ENCODE data around the gene ANTXRL.

The ANTXRL gene

GRCh38 chr10:46282842-46283574 is 3.8 kb upstream of the ANTXRL start:
- no peak overlapping the region for H3K27ac Mint-ChIP-seq
- DNase-seq (peak; percentile 61), ATAC-seq (peak; percentile 63)
- peaks cover 22% of the 10 kb centered on the region for H3K4me1 Mint-ChIP-seq
- peaks cover 20% of the 10 kb centered on the region for H3K27me3 Mint-ChIP-seq
- no peaks in the 10 kb centered on the region for H3K9me3 Mint-ChIP-seq
- peak overlapping the region; percentile 77 for H3K4me3 Mint-ChIP-seq
- H3K36me3 Mint-ChIP-seq (ENCODE audit: low read depth), result no peaks in the 10 kb centered on the region

DNA sequence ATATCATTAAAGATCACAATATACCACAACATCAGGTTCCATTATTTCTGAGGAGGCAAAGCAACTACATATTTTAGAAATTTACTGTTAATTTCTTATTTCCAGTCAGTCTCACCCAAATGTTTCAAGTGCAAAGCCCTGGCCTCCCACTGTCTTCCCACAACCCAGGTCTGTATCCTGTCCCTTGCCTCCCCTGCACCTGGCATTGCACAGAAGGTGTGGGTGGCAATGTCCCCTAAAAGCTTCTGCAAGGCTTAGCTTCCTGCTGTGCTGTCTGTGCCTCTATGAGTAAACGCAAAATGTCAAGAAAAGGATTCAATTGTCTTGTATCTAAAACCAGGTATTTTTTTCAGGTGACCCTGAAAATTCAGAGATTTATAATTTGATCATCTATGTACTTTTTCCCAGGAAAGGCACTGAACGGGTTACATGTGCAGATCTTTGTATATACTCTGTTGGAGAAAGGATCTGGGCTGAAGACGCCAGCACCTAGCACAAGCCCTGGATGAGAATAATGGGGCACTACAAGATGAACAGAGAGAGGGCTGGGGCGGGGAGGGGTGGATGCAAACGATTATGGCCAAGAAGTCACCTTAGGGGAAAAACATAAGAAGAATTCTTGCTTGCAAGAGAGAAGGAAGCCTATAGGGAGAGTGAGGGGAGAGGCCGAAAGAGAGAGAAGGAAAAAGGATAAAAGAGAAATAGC is 3.1 kb upstream of the ANTXRL start:
- H3K4me1 Mint-ChIP-seq, result peaks cover 22% of the 10 kb centered on the region

DNA sequence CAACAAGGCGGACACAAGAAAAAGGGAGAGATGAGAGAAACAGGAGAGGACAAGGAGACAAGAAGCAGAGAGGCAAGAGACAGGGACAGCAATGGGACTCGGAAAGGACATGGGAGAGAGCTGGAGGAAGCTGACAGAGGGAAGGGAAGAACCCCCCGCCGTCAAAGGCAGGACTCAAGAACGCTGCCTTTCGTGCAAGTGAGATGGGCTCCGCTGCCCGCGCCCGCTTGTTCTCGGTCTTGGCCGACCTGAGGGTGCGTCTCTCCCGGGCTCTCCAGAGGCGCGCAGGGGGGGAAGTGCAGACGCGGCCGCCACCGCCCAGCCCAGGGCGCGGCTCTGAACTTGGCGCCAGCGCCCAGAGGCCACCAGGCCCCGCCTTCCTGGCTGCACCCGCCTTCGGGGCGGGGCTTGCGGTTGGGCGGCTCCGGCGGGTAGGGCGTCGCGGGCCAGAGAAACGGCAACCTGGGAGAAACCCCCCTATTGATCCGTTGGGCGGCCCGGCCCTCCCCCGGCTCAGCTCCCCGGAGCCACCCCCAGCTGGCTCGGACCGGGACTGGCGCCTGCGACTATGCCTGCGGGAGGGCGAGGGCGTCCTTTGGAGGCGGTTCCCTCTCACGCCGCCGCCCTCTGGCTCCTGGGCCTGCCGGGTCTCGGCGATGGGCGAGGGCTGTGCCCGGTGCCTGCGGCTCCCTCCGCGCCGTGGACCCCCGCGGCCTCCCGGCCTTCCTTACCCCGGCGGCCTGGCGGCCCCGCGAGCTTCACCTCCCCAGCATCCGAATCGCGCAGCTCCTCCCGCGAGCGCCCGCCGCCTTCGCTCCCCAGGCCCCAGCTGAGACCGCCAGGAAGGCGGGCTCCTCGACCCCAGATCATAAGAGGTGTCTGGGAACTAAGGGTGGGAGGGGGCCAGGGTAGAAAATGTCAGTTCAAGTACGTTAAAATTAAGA is 2.2 kb upstream of the ANTXRL start:
- H3K4me1 Mint-ChIP-seq, result peaks cover 22% of the 10 kb centered on the region
- DNase-seq (peak; percentile 91), ATAC-seq (peak; percentile 92)
- peak overlapping the region; percentile 77 for H3K4me3 Mint-ChIP-seq
- no peaks in the 10 kb centered on the region for H3K9me3 Mint-ChIP-seq
- H3K36me3 Mint-ChIP-seq (ENCODE audit: low read depth), result no peaks in the 10 kb centered on the region
- peak overlapping the region; percentile 14 for H3K27ac Mint-ChIP-seq
- H3K27me3 Mint-ChIP-seq, result peaks cover 20% of the 10 kb centered on the region

More for the DNA sequence above, 3.1 kb upstream of the ANTXRL start:
- ATAC-seq, result no peak
- Mint-ChIP-seq H3K27ac (peak overlapping the region; percentile 14), H3K4me3 (peak overlapping the region; percentile 77), H3K9me3 (no peaks in the 10 kb centered on the region), H3K36me3 (ENCODE audit: low read depth) (no peaks in the 10 kb centered on the region), H3K27me3 (peaks cover 20% of the 10 kb centered on the region)
- DNase-seq, result no peak

GRCh38 chr10:46285300-46285699 is 1.5 kb upstream of the ANTXRL start:
- Mint-ChIP-seq H3K4me1 (peaks cover 22% of the 10 kb centered on the region), H3K27ac (no peak overlapping the region), H3K4me3 (peak overlapping the region; percentile 77), H3K9me3 (no peaks in the 10 kb centered on the region), H3K36me3 (ENCODE audit: low read depth) (no peaks in the 10 kb centered on the region), H3K27me3 (peaks cover 20% of the 10 kb centered on the region)
- no peak for ATAC-seq
- DNase-seq, result no peak

- H3K9me3 Mint-ChIP-seq, result no peaks in the 10 kb centered on the region
- no peak for ATAC-seq
Measured at GRCh38 chr10:46285966-46286620, 704 bp upstream of the ANTXRL start.

DNA sequence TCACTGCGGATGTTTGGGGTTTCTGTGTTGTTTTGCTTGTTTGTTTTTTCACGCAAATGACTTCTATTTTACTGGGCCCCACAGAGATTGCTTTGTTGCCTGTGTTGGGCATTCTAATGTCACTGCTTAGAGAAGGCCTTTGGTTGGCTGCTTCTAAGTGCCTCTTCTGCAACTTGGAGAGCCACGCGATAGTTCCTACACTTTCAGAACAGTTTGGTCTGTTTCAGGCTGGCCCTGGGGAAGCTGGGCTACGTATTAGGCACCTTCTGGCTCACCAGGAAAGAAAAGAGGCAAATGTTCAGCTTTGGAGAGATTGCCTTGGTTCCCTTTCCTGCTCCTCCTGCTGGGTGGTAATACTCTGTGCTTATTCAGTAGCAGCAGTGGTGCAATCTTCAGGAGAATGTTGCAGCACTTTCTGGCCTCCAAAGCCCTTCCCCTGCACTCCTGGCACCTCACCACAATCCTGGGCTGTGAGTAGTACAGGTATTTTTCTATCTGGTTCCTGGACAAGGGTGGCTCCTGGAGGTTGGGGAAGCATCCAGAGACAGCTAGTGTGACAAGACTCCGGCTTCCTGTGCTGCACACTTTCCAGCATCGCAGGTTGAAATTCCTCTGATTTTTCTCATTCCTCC is 1.2 kb downstream of the ANTXRL start:
- DNase-seq (no peak), ATAC-seq (no peak)
- H3K27ac Mint-ChIP-seq, result no peak overlapping the region
- H3K9me3 Mint-ChIP-seq, result no peaks in the 10 kb centered on the region
- H3K4me1 Mint-ChIP-seq, result peaks cover 15% of the 10 kb centered on the region
- H3K36me3 Mint-ChIP-seq (ENCODE audit: low read depth), result no peaks in the 10 kb centered on the region
- peaks cover 12% of the 10 kb centered on the region for H3K27me3 Mint-ChIP-seq
- no peak overlapping the region for H3K4me3 Mint-ChIP-seq

More at GRCh38 chr10:46285966-46286620, 704 bp upstream of the ANTXRL start:
- no peak for DNase-seq
- Mint-ChIP-seq H3K27ac (no peak overlapping the region), H3K27me3 (peaks cover 20% of the 10 kb centered on the region), H3K4me1 (peaks cover 22% of the 10 kb centered on the region), H3K4me3 (no peak overlapping the region), H3K36me3 (ENCODE audit: low read depth) (no peaks in the 10 kb centered on the region)

DNA sequence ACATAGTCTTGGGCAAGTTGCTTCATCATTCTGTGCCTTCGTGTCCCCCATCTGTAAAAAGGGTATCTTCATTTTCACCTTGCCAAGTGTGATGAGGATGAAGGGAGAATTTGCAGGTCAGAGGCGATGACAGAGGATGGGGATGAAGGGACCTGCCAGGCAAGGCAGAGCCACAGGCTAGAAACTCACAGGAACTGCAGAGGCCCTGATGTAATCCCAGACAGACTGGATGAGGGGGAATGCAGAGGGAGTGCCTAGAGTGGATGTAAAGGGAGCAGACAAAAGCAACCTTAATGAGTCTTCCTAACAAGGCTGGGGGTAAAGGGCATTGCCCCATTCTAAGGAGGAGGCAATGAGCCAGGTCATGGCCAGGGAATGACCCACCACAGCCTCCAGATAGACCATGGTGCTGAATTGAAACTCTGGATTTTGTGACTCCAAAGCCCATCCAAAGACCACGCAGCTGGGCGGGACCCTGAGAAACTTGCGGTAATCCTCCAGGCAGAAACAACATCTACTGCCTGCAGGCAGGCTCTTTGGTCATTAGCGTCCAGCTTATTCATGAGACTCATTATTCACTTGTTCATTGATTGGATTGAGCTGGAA is 1.9 kb downstream of the ANTXRL start:
- DNase-seq (no peak), ATAC-seq (no peak)
- Mint-ChIP-seq H3K4me1 (peaks cover 8% of the 10 kb centered on the region), H3K4me3 (no peak overlapping the region), H3K36me3 (ENCODE audit: low read depth) (no peaks in the 10 kb centered on the region), H3K27me3 (peaks cover 5% of the 10 kb centered on the region), H3K9me3 (no peaks in the 10 kb centered on the region), H3K27ac (no peak overlapping the region)

DNA sequence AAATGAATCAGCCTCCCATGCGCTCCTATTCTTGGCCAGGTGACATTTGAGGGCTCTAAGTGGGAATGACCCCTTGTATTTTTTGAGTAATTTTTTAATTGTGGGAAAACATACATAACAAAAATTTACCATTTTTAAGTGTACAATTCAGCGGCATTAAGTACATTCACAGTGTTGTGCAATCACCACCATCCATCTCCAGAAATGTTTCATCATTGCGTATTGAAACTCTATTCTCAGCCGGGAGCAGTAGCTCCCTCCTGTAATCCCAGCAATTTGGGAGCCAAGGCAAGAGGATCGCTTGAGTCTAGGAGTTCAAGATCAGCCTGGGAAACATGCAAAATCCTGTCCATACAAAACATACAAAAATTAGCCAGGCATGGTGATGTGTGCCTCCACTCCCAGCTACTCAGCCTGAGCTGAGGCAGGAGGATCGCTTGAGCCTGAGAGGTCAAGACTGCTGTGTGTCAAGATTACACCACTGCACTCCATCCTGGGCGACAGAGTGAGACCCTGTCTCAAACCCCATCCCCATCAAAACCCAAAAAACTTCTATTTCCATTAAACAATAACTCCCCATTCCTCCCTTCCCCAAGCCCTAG is 2.5 kb downstream of the ANTXRL start:
- no peaks in the 10 kb centered on the region for H3K36me3 Mint-ChIP-seq (ENCODE audit: low read depth)
- peaks cover 3% of the 10 kb centered on the region for H3K27me3 Mint-ChIP-seq
- no peak overlapping the region for H3K4me3 Mint-ChIP-seq
- DNase-seq (no peak), ATAC-seq (no peak)
- H3K9me3 Mint-ChIP-seq, result no peaks in the 10 kb centered on the region
- H3K4me1 Mint-ChIP-seq, result peaks cover 2% of the 10 kb centered on the region
- no peak overlapping the region for H3K27ac Mint-ChIP-seq

GRCh38 chr10:46290101-46290886 is 3.5 kb downstream of the ANTXRL start:
- no peak for DNase-seq
- no peaks in the 10 kb centered on the region for H3K4me1 Mint-ChIP-seq
- no peak for ATAC-seq
- no peak overlapping the region for H3K27ac Mint-ChIP-seq
- no peaks in the 10 kb centered on the region for H3K36me3 Mint-ChIP-seq (ENCODE audit: low read depth)
- H3K9me3 Mint-ChIP-seq, result no peaks in the 10 kb centered on the region
- H3K4me3 Mint-ChIP-seq, result no peak overlapping the region
- H3K27me3 Mint-ChIP-seq, result peaks cover under 1% of the 10 kb centered on the region

- no peak overlapping the region for H3K27ac Mint-ChIP-seq
- no peaks in the 10 kb centered on the region for H3K36me3 Mint-ChIP-seq (ENCODE audit: low read depth)
- no peaks in the 10 kb centered on the region for H3K4me1 Mint-ChIP-seq
- DNase-seq (no peak), ATAC-seq (peak; percentile 13)
- no peak overlapping the region for H3K4me3 Mint-ChIP-seq
- no peaks in the 10 kb centered on the region for H3K27me3 Mint-ChIP-seq
- H3K9me3 Mint-ChIP-seq, result no peaks in the 10 kb centered on the region
Measured at GRCh38 chr10:46291817-46292572, 5.2 kb downstream of the ANTXRL start.

DNA sequence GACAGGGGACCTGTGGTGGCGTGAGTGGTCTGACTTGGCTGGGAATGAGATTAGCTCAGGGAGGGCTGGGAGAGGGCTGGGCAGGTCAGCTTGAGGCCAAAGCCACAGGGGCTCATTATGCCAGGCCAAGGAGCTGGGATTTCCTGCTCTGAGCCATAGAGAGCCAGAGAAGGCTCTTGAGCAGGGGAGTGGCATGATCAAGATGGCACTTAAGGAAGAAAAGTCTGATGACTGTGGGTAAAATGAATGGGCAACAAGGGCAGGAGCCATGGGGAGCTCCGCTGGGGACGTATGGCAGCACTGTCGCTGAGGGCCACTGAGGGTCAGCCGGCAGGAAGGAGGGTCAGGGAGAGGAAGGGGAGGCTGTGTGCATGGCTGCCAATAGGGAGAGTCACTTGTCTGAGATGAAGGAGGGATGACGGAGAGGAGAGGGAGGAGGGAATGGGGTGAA is 5.8 kb downstream of the ANTXRL start:
- no peaks in the 10 kb centered on the region for H3K27me3 Mint-ChIP-seq
- no peaks in the 10 kb centered on the region for H3K4me1 Mint-ChIP-seq
- no peak overlapping the region for H3K27ac Mint-ChIP-seq
- no peak overlapping the region for H3K4me3 Mint-ChIP-seq
- no peaks in the 10 kb centered on the region for H3K9me3 Mint-ChIP-seq
- ATAC-seq (no peak), DNase-seq (no peak)
- H3K36me3 Mint-ChIP-seq (ENCODE audit: low read depth), result no peaks in the 10 kb centered on the region

DNA sequence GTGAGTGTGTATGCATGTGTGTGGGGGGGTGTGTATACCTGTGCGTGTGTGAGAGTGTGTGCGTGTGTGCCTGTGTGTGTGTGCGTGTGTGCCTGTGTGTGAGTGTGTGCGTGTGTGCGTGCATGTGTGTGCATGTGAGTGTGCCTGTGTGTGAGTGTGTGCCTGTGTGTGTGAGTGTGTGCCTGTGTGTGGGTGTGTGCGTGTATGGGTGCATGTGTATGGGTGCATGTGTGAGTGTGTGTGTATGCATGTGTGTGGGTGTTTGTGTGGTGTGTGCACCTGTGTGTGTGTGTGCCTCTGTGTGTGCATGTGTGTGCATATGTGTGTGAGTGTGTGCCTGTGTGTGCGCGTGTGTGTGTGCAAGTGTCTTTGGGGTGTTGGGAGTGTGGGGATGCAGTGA is 6.4 kb downstream of the ANTXRL start:
- Mint-ChIP-seq H3K36me3 (ENCODE audit: low read depth) (no peaks in the 10 kb centered on the region), H3K4me1 (peaks cover 6% of the 10 kb centered on the region), H3K27ac (no peak overlapping the region), H3K9me3 (no peaks in the 10 kb centered on the region), H3K27me3 (no peaks in the 10 kb centered on the region), H3K4me3 (no peak overlapping the region)
- ATAC-seq (no peak), DNase-seq (no peak)

All from activated naive CD8-positive, alpha-beta T cell treated with anti-CD3 and anti-CD28 coated beads, Interleukin-2, amount 50 U/mL, for 24 hours (primary cell).